Middle frontal gyrus (tissue), 1 donor: Measurements from ENCODE around the gene MPZL2.

Source experiments
- DNase-seq: peaks from one replicate; pipeline ENCODE4 v3.0.0-alpha.2; 2015; ENCODE audit warnings: low spot score; ENCODE audit errors: extremely low spot score

The MPZL2 gene

DNA sequence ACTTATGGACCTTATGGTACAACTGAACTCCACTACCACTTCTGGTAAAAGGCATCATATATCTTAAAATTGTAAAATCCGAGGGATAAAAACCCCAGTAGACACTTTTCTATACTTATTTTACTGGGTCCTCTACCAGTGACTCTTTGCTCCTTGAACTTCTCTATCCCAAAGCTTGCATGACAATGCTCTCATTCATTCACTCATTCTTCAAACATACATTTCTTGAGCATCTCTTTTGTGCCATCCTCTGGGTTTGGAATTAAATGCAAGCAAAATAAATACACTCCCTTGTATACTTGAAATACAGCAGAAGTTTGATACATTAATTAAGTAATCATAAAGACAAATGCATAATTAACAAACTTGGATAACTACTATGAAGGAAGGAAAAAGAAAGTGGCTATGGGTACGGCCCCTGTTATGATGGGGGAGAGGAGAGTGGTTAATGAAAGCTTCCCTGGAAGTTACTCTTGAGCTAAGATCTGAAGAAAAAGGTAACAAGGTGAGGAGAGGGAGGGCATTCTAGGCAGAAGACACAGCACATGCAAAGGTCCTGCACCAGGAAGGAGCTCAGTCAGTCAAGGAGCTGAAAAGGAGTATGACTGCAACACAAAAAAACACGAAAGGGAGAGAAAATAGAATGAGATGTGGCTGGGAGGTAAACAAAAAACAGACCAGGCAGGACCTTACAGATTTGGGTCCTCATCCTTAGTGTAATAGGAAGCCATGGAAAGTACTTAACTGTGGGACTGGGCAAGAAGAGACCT lies 19.9 kb downstream of the MPZL2 start:
- DNase-seq = no peak

- no peak for DNase-seq
Measured at GRCh38 chr11:118243161-118243560, 20.9 kb downstream of the MPZL2 start.

- DNase-seq = no peak
Measured at GRCh38 chr11:118241764-118242098, 22.4 kb downstream of the MPZL2 start.

- DNase-seq = no peak
Measured at GRCh38 chr11:118240999-118241763, 22.9 kb downstream of the MPZL2 start.

DNA sequence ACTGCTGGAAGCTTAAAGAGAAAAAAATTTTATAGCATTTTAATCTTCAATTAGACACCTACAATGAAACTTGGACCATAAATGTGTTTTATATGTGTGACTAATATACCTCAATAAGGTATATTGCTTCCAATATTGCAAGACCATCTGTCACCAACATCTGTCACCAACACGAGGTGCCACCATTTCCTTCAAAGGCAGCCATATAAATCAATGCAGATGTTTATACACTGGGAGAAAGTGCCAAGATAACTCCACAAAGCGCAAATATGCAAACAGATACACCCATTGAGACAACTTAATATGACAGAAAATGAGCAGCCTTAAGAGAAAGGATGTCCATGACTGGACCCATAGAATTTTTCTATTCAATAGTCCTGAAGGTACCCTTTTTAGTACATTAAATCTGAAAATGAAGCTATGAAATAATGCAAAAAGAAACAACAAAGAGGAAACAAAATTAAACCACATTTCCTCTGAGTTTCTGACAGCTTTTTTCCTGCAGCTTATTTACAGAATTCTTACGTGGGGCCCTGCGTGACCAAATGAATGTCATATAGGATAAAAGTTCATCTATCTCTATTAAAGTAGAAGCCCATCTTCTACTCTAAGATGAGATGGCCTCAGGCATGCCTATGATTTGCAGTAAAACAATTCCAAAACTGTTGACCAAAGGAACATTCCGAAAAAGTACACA lies 24.4 kb downstream of the MPZL2 start:
- DNase-seq = no peak

DNA sequence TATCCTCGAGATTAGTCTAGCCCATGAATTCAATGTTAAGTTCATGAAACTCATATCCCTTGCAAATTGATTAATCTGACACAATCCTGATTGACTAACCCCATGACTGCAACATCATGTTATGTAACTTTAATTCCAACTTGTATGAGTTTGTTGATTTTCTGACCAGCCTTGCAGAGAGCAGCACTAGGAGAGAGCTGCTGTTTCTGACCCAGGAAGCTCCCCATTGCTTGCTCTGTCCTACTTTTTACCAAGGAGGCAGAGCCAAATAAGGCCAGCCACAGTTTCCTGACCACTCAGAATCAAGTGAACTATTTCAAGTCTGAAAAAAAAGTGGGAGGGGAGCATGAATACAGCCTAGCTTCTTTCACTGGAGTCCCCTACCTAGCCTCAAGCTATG lies 25.2 kb downstream of the MPZL2 start:
- DNase-seq = no peak

GRCh38 chr11:118238421-118238820 lies 25.7 kb downstream of the MPZL2 start:
- DNase-seq = no peak

DNA sequence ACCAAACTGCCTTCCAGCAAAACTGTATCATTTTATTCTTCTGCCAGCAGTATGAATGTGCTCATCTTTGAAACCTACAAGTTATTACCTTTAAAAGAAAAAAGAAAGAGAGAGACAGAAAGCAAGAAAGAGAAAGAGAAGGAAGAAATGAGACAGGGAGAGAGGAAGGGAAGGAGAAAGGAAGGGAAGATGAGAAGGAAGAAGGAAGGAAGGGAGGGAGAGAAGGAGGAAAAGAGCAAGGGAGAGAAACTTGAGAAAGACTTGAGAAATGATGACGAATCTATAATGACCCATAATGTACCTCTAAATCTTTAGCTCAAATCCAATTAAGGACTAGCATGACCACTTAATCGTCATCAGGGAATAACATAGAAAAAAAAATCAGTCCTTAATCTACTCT lies 27.9 kb downstream of the MPZL2 start:
- no peak for DNase-seq

- no peak for DNase-seq
Measured at GRCh38 chr11:118234833-118235232, 29.3 kb downstream of the MPZL2 start.

GRCh38 chr11:118233850-118234249 lies 30.2 kb downstream of the MPZL2 start:
- DNase-seq = no peak

DNA sequence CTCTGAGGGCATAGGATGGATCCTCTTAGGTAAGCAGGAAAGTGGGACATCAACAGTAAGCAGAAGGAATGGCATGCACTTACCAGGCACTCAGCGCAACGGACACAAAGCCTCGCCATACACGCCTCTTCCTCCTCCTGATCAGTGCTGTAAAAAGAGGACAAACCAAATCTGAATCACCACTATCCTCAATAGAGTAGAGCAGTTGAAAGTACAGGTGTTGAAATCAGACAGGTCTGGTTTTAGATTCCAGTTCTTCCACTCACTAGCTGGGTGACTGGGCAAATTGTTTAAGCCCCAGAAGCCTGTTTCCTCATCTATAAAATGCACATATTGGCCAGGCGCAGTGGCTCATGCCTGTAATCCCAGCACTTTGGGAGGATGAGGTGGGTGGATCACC lies 30.7 kb downstream of the MPZL2 start:
- no peak for DNase-seq

GRCh38 chr11:118232659-118233058 lies 31.4 kb downstream of the MPZL2 start:
- no peak for DNase-seq

- DNase-seq = no peak
Measured at GRCh38 chr11:118231461-118231860, 32.6 kb downstream of the MPZL2 start.

DNA sequence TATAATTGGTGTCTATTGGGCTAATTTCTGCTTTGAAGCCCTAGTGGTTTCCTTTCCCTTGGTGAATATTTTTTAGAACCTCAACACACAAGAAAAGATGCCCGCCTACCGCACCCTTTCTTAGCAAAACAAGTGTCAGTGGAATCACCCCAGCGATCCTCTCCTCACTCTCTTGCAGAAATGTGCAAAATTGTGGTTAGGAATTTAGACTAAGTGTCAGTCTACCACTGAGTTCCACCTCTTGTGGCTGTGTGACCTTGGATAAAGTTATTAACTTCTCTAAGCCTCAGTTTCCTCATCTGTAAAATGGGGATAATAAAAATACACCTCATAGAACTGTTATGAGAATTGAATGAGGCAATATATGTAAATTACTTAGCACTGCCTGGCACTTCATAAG lies 34.0 kb downstream of the MPZL2 start:
- no peak for DNase-seq

DNA sequence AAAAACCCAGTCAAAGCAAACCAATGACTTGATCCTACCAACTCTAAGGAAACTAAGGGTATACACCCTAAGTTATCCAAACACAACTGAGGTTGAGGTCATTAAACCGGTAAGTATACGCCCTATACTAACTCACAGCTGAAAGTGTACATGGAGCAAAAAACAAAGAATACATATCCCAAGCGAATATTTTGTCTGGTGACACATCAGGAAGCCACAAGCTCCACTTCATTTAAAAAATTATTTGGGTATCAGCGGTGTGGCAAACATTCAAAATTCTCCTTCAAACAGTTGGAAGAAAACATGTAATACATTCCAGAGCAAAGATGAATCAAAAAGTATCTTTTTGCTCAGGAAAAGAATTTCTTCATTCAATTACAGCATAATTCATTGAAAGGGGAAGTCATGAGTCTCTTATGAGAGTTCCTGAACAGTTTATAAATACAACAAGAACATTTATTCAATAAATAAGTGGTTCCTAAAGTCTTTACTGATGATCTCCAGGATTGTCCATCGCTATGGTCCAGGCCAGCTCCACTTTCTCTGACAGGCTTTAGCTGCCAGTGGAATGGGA lies 34.7 kb downstream of the MPZL2 start:
- no peak for DNase-seq

DNA sequence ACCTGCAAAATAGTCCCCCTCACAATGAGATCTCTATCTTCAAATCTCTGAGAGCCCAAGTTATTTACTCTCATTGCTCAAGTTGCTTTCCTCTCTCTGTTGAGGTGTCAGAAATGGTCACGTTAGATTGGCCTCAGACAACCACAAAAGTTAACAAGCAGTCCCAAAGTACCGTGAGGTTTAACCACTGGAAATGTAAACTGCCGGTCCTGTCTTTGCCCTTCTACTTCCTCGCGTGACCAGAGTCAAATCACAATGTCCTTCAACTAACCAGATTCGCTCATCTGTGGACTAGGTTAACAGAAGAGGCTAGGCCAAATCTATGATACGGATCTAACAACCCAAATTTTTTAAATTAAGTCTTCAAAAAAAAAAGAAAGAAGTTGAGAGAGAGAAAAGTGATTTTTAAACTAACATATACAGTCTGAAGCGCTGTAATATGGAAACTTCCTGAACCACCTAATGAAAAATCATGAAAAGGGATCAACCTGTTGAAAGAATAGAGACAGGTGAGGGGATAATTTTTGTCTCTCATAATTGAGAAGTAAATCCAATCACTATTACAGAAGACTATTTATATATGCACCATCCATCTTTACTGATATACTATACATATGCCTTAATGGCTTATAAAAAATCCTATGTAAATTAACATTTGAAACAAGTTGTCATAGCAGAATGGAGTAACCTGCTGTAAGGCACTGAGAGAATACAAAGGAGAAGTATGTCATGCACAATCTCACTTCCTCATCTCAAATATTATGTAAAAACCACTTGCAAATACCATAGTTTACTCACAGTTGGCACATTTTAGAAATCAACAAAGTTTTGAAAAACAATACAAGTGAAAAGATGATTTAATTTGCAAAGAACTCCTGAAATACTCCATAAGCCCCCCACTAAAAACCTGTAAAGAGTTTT lies 36.0 kb downstream of the MPZL2 start:
- DNase-seq = no peak

DNA sequence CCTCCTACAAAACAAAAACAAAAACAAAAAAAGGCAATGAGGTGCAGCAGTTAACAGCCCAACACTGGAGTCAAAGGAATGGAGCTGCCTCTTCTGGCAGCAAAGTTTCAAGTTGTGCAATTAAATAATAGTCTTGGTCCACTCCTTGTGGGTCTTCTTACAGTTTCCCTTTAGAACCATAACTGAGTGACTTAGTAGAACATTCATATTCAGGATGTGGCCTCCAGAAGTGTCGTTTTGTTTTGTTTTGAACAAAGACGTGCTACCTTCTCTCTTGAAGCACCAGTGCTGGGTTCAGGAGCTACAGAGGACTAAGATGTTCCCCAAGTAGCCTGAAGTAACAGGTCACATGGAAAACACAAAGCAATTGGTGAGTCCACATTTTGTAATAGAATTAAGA lies 37.3 kb downstream of the MPZL2 start:
- no peak for DNase-seq

- DNase-seq = no peak
Measured at GRCh38 chr11:118226296-118226695, 37.8 kb downstream of the MPZL2 start.

DNA sequence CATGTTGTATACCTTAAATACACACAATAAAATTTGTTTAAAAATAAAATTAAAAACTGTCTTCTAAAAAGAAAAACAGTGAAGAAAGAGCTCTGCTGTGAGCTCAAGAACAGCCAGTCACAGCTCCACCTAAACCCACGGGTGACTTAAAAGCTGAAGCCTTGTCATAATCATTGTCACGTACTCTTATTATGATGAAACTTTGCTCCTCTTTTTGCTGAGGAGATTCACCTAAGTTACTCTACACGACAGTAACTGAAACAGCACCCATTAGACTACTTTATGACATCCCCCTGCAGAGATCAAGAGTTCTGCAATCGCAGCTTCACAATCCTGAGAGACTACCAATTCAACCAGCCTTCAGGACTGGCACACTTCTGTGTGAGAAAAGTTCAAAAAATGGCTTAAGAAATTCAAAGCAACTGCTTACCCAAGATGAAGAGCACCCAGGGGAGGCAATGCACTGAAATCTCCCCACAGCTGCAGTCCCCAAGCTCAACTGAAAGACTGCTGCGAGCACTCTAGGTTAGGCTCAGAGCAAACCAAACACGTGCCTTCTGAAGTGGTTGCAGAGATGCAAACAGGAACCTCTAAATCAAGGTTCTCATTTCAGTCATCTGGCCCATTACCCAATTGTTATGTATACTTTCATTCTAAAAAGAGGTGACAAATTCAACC lies 39.4 kb downstream of the MPZL2 start, which contains the start of gene JAML:
Gene JAML (minus strand): TSS at position 501 of the 678 bp plus-strand sequence. CDS start 10,145 bp downstream, outside the sequence.
- DNase-seq = no peak

- DNase-seq = no peak
Measured at GRCh38 chr11:118223992-118224391, 40.1 kb downstream of the MPZL2 start.
